Measurements from ENCODE around the gene ZNF18.

Gene ZNF18

GRCh38 chr17:11997147-11997971 is at the start of gene ZNF18:
ZNF18 (minus strand) TSS chr17:11997475; CDS start chr17:11992829, 4,646 bp downstream.
- DNase-seq (ENCODE audit: low read depth in 2 of 2), result peak; percentile 87 to 90

GRCh38 chr17:12046786-12047185 is 49.5 kb upstream of the ZNF18 start:
- no peak for DNase-seq (ENCODE audit: low read depth in 2 of 2)

- no peak for DNase-seq (ENCODE audit: low read depth in 2 of 2)
Measured at GRCh38 chr17:12043702-12044101, 46.4 kb upstream of the ZNF18 start.

GRCh38 chr17:12041312-12041711 is 44.0 kb upstream of the ZNF18 start:
- no peak for DNase-seq (ENCODE audit: low read depth in 2 of 2)

- DNase-seq (ENCODE audit: low read depth in 2 of 2), result no peak
Measured at GRCh38 chr17:12040478-12040877, 43.2 kb upstream of the ZNF18 start.

GRCh38 chr17:12037970-12038369 is 40.7 kb upstream of the ZNF18 start:
- DNase-seq (ENCODE audit: low read depth in 2 of 2), result no peak

- DNase-seq (ENCODE audit: low read depth in 2 of 2), result no peak
Measured at GRCh38 chr17:12035673-12036072, 38.4 kb upstream of the ZNF18 start.

- no peak for DNase-seq (ENCODE audit: low read depth in 2 of 2)
Measured at GRCh38 chr17:12034538-12034937, 37.3 kb upstream of the ZNF18 start.

- DNase-seq (ENCODE audit: low read depth in 2 of 2), result no peak
Measured at GRCh38 chr17:12028611-12029010, 31.3 kb upstream of the ZNF18 start.

- no peak for DNase-seq (ENCODE audit: low read depth in 2 of 2)
Measured at GRCh38 chr17:12027658-12028057, 30.4 kb upstream of the ZNF18 start.

GRCh38 chr17:12024327-12024726 is 27.1 kb upstream of the ZNF18 start:
- DNase-seq (ENCODE audit: low read depth in 2 of 2), result no peak

- no peak for DNase-seq (ENCODE audit: low read depth in 2 of 2)
Measured at GRCh38 chr17:12022310-12022709, 25.0 kb upstream of the ZNF18 start.

- no peak for DNase-seq (ENCODE audit: low read depth in 2 of 2)
Measured at GRCh38 chr17:12021623-12022140, 24.4 kb upstream of the ZNF18 start.

GRCh38 chr17:12020642-12021622 is 23.7 kb upstream of the ZNF18 start, which contains the start of gene MAP2K4:
MAP2K4 (plus strand) TSS chr17:12020877; CDS start chr17:12020887, 10 bp downstream.
- DNase-seq (ENCODE audit: low read depth in 2 of 2), result peak; percentile 93 to 98

GRCh38 chr17:12007466-12007865 is 10.2 kb upstream of the ZNF18 start:
- DNase-seq (ENCODE audit: low read depth in 2 of 2), result no peak

GRCh38 chr17:11999696-12000095 is 2.4 kb upstream of the ZNF18 start:
- DNase-seq (ENCODE audit: low read depth in 2 of 2), result no peak

GRCh38 chr17:11997972-11998233 is 628 bp upstream of the ZNF18 start:
- no peak for DNase-seq (ENCODE audit: low read depth in 2 of 2)

- no peak for DNase-seq (ENCODE audit: low read depth in 2 of 2)
Measured at GRCh38 chr17:11996722-11997146, 541 bp downstream of the ZNF18 start.

GRCh38 chr17:11991461-11991860 is 5.8 kb downstream of the ZNF18 start:
- DNase-seq (ENCODE audit: low read depth in 2 of 2), result no peak

- DNase-seq (ENCODE audit: low read depth in 2 of 2), result no peak
Measured at GRCh38 chr17:11990363-11990983, 6.8 kb downstream of the ZNF18 start.

GRCh38 chr17:11986942-11987329 is 10.3 kb downstream of the ZNF18 start:
- no peak for DNase-seq (ENCODE audit: low read depth in 2 of 2)

All from stimulated activated CD4-positive, alpha-beta T cell treated with anti-CD3 and anti-CD28 coated beads, Interleukin-1b, Interleukin-23, amount 100 ng/mL, for 1 hour (primary cell).